DMS 273 (cell line): ENCODE measurements around the gene FGA.
"Not testable (repeated sequence)": the region's sequence is repeated elsewhere in the genome, so short reads cannot be mapped to it uniquely, and the experiment has no call there.

Experiments
- DNase-seq: peaks from one replicate; lab custom pipeline; 2025; ENCODE audit not compliant: unreplicated experiment; lab: John Stamatoyannopoulos, UW

FGA gene

DNA sequence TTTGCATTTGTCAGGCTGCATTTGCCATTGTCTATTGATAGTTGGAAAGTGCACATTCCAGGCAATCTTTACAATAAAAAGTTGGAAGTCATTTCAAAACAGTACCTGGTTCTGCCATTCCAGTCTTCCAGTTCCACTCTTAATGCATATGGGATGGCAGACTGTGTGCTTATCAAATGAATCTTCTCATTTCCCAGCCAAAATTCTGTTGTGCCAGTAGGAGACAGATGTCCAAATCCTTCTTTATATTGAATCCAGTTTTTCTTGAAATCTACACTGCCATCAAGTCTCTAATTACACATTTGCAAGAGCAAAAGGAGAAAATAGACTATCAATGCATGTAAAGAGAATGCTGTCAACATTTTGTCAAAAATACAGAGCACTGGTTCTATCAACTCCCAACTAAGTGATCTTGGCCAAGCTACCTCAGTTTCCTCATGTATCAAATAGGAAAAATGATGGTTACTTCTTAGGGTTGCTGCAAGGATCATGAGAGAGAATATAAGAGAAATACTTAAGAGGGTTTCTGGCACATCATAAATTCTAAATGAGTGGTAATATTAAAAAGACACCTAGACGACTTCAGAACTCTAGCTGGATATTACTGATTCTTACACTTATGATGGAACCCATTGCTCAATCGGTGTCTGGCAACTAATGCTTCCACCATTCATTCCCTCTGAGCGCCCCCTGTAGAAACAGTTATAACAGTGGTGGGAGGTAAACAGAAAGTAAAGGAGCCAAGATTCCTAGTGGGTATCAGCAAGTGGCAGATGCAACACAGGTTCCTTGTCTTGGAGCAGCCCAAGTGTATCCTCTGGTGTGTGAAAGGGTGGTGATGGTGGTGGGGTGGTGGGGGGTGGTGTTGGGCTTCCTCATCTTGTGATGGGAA lies 18.1 kb upstream of the FGA start:
- DNase-seq = no peak

DNA sequence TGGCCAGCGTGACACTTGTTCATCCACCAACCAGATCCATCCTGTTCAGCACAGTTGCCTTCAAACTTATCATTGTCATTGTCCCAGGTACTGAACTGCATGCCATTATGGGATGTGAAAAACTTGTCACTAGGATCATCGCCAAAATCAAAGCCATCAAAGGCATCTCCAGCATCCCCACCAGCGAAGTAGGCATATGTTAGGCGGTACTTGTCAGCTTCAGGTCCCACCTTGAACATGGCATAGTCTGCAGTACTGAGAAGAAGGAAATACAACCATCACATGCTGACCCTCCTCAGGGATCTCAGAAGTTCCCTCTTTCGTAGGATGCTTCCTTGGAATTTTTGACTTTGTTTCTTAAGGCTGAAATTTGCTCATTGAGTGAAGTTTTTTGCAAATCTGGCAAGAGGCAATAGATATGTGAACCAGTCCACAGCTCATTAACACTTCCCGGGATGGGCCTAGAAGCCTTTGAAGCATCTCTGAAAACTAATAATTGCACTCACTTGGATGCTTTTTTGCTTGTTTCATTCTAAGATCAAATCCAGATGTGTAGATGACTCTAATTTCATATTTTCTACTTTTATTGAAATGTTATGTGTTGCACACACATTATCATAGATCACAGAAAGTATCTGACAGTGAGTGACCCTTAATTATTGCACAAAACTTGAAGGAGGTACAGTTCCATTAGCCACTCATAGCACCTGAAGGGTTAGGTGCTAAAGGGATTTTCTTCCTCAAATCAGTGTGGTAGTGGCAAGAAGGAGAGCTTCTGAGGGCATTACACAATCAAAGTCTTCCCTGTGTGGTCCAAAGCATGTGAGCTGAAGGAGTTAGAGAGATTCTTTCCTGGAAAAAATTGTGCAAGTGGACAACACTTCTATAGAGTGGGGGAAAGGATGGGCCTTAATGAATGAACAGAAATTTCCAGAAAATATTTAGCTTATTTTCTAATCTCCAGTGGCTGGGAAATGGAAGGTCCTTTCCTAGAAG lies 16.5 kb upstream of the FGA start:
- no peak for DNase-seq

DNA sequence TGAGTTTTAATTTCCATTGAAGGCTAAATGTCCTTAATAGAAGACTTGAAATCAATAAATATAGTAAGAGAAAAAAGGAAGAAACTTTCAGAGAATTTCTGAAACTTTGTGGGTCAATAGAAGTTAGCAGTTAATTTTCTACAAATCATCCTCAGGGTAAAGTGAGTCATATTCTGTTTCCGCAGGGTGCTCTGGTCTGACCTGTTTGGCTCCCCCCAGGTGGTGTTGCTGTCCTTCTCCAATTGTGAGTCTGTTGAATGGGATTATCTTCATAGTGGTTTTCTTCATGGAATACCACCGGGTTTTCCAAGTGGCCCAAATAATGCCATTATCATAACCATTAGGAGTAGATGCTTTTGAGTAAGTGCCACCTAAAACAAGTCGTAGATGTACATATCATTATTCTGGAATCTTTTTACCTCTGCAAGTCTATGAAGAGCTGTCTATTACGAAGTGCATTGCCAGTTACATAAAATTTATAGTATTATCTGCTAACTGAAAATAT lies 14.2 kb upstream of the FGA start:
- no peak for DNase-seq

DNA sequence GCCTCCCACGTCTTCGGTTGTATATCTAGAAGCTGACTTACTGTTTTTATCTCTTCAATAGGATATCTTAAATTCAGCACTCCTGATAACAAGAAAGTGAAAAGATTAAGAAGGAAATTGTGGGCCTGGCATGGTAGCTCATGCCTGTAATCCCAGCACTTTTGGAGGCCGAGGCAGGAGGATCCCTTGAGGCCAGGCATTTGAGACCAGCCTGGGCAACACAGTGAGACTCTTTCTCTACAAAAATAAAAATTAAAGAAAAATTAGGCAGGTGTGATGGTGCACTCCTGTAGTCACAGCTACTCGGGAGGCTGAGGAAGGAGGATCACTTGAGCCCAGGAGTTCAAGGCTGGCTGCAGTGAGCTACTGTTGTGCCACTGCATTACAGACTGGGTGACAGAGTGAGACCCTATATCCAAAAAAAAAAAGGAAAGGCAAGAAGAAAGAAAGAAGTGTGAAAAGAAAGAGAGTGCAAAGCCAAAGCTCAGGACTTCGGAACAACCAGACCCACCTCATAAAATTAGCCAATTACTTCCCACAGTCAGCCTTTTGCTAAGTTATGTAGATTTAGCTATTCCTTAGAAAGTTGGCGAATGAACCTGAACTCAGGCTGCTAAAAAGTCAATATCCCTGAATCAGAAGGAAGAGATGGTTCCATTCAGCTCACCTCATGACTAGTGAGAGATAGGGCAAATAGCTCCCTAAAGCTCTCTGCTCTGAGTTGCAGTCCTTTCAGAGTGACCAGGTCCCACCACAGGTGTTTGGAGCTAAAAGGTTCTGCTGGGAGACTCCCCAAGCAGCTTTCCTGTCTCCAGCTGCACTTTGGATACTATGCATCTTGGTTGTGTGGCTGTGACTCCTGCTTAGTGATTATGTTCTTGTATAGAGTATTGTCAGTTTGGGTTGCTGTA lies 12.7 kb upstream of the FGA start:
- DNase-seq = no peak

DNA sequence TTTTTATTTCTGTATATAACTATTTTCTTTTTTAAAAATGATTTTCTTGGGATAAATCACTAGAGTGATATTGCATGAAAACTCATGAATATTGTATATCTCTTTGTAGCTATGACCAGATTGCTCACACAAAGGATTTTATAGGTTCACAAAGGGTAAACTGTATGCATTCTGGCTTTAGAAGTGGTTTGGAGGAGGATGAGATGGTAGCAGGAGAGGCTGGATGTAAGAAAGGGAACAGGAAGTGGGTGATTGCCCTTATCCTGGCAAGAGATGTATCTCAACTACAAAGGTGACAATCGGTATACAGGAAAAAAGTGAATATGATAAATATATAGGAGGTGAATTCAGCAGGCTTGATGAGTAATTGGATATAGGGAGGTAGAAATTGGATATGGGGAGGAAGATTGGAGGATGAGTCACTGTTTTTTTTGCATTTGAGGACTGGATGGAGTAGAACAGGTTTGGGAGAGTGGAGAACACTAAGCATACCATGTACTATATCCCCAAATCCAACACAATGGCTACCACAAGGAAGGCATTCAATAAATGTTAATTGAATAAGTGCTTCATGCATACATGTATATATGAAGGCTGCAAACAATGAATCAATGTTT lies 12.0 kb upstream of the FGA start:
- DNase-seq = no peak

DNA sequence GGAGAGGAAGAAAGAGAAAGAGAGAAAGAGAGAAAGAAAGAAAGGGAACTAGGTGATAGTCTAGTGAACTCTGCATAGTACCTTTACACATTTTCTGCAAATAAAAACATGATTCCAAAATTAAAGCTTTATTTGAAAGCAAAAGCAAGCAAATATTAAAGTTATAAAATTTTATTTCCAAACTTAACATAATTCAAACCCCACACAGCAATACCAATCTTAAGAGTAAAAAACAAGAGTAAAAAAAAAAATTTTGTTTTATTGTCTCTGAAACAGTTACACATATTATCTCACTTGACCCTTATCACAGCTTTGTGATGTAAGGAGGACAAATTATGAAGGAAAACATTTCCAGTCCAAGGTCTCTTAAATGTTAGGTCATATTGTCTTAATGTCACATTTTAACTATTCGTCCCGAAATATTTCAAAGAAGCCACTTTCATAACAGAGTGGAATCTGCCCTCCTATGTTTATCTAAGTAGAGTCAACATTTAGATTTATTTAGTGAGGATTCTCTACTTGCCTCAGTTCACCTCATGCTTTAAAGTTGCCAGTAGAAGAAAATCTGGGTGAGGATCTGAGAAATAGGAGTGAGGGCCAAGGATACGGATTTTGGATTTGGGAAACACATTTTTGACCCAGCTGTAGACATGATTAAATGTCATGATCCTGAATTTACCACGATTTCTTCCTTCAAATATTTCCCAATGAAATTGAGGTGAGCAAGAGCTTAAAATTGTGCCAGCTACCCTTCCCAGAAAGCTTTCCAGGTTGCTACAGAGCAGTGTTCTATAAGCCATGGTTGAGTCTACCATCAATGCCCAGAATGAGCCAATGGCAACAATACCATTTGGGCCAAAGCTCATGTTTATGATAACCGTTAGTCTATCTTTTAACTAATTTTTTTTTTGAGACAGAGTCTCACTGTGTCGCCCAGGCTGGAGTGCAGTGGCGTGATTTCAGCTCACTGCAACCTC lies 7.5 kb upstream of the FGA start:
- DNase-seq = no peak

DNA sequence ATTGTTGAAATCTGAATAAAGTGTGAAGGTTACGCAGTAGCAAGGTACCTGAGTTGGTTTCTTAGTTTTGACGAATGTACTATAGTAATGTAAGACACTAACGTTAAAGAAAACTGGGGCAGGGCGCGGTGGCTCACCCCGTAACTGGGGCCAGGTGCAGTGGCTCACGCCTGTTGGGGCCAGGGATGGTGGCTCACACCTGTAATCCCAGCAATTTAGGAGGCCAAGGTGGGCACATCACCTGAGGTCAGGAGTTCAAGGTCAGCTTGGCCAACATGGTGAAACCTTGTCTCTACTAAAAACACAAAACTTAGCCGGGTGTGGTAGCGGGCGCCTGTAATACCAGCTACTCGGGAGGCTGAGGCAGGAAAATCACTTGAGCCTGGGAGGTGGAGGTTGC lies 6.7 kb upstream of the FGA start:
- DNase-seq = not testable (repeated sequence)

DNA sequence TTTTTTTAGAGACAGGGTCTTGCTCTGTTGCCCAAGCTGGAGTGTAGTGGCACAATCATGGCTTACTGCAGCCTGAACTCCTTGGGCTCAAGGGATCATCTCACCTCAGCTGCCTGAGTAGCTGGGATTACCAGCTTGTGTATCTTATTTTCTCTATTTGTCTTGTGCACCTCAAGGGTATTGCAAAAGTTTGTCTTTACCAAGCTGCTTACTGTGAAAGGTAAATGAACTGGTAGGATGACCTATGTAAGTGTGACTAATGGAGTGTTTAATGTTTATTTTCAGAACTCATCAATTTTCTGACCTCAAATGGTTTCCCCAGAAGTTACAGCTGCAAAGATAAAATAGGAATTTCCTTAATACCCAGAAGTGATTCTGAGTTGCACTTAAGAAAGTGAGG lies 5.3 kb upstream of the FGA start:
- no peak for DNase-seq

DNA sequence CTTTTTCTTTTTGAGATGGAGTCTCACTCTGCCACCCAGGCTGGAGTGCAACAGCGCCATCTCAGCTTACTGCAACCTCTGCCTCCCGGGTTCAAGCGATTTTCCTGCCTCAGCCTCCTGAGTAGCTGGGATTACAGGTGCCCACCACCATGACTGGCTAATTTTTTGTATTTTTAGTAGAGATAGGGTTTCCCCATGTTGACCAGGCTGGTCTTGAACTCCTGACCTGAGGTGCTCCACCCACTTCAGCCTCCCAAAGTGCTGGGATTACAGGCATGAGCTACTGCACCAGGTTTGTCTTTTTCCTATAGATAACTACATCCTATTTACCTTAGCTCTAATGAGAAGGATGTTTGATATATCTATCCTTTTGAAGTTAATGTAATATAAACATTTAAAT lies 3.8 kb upstream of the FGA start:
- DNase-seq = not testable (repeated sequence)

DNA sequence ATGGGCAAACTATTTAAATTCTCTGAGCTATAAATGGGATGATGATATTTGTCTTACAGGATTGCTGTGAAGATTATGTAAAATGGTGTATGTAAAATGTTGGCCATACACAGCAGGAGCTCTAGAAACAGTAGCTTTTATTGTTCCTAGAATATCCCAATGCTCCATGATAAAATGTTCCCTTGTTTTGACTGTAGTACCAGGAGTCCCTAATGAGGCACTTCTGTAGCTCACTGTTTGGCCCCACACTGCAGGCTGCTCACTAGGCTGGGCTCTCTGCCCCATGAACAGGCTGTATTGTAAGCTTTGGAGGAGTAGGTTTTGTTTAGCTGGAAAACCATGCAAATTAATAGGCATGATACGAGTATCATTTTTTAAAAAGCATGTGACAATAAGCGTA lies 3.3 kb upstream of the FGA start:
- DNase-seq = no peak

DNA sequence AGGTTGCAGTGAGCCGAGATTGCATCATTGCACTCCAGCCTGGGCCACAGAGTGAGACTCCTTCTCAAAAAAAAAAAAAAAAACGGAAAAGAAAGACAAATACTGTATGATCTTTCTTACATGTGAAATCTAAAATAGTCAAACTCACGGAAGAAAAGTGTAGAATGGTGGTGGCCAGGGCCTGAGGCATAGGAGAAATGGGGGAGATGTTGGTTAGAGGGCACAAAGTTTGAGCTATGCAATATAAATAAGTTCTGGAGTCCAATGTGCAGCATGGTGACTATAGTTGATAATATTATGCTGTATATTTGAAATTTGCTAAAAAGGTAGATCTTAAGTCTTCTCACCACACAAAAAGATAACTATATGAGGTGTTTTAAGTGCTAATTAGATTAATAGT lies 1.3 kb upstream of the FGA start:
- DNase-seq = no peak

DNA sequence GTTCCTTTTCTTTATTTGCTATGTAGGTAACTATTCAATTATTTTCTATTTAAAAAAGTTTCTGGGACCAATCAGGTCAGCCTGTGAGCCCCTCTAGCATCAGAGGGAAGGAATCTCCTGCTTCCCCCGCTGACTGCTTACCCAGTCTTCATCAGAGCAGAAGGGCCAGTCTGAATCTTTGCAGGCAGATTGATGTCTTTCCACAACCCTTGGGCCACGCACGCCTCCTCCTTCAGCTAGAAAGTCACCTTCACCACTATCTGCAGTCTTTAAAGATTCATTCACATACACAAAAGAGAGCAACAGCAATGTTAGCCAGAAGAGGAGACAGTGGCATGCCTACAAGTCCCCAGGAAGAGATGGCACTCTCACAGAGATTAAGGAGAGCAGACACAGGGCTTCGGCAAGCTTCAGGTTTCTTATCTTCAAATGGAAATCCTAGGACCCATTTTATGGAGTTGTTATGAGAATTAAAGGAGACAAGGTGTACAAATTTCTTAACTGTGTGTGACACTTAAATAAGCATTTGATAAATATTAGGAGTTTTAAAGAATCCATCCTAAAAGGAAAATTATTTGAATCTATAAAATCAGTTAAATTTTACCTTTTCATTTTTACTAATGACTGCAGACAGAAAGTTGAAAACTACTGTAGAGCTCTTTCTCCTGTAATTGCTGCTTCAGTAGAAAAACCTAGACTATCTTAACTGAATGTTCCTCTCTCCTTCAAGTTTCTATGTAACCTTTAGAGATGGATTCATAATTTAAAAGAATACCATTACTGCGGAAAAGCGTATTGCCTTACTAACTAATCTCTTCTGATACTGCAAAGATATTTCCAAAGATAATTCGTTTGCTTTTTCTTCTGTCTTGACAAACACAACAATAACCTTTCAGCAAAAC lies 995 bp downstream of the FGA start:
- DNase-seq = no peak

DNA sequence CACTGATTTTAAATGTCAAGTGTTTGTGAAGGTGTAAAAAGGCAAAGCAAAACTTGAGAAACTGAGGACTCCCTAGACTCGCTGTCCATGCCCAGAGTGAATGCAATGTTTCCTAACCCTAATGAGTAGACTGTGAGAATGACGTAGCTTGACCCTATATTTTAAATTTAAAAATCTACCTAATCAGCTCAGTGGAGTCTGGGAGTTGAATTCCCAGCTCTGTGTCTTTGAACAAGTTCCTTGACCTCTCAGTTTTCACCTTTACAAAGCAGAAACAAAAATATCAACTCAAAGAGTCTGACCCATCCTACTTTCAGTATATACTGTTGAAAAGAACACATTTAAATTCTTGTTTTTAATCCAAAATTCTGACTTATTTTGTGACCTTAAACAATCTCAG lies 2.3 kb downstream of the FGA start:
- no peak for DNase-seq

DNA sequence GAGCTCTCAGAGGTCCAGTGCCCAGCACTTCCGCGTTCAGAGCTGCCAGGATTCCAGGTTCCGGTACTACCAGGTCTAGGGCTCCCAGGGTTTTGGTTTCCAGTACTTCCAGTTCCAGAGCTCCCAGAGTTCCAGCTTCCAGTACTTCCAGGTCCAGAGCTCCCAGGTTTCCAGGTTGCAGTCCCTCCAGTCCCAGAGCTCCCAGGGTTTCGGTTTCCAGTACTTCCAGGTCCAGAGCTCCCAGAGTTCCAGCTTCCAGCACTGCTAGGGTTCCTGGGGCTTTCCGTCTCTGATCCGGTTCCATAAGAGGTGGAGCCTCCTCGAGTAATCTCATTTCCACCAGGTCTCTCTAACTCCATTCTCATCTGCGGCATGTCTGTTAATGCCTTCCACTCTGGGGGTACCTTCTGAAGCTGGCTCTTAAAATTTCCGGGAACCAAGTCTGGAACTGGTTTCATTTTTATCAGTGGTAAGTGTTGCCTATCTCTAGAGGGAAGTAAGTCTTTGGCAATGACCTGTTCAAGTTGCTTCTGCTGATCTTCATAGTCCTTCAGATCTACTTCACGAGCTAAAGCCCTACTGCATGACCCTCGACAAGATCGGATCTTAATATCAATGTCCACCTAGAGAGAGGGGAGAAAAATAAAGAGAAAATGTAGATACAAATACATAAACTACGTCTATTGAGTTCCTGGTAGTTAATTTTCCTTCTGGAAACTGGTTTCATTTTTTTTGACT lies 4.1 kb downstream of the FGA start:
- no peak for DNase-seq

DNA sequence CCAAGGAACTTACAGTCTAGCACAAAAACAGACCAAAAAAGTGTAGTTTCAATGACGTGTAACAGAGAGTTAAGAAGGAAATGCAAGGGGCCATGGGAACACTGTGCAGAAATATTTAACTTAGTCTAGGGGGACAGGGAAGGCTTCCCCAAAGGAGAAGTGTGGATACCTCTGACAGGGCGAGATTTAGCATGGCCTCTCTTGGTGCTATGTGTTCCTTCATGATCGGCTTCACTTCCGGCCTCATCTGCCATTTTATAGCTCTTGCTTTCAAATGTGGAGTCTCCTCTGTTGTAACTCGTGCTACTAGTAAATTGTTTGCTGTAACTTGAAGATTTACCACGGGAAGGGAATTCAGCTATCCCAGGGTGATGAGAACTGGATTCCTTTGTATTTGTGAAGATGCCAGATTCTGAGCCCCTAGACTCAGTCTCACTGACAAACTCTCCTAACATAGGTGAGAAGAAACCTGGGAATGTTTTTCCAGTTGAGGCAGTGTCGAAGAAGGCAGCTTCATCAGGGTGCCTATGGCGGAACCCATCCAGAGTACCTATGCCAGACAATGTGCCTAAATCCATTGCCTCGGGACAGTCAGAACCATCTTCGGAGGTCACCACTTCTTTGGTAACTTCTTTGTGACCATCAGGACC lies 5.0 kb downstream of the FGA start:
- no peak for DNase-seq

DNA sequence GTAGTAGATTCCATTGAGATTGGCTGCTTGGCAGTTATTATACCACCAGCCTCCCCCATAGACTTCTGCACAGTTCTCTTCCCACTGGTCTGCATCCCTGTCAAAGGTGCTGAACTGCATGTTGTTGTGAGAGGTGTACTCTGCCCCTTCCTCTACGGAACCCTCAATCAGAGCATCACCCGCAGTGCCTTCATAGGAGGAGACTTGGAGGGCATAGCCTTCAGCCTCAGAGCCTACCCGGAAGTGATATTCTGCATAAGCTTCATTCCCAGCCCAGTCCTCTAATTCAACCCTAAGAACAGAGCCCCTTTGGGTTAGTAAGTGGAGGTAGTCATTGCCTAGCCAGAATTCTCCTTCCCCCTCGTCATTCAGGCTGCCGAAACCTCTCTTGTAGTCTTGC lies 6.3 kb downstream of the FGA start:
- no peak for DNase-seq

DNA sequence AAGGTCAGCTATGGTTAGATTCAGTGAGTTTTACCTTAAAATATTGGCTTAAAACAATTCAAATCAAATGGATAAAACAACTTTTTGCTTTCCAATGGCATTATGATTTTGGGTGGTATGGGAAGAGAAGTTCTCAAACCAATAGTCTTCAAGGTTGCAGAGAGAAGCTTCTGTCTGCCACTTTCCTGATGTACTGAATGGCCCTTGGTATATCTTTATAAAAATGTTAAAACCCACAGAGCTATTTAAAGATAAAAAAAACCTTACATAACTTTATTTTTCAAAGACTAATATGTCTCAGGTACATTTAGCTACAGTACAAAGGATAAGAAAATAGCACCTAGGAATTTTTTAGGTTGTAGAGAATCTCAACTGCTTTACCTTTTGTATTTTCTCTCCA lies 6.9 kb downstream of the FGA start:
- no peak for DNase-seq
